ENCODE results near the gene CD6.

DNA sequence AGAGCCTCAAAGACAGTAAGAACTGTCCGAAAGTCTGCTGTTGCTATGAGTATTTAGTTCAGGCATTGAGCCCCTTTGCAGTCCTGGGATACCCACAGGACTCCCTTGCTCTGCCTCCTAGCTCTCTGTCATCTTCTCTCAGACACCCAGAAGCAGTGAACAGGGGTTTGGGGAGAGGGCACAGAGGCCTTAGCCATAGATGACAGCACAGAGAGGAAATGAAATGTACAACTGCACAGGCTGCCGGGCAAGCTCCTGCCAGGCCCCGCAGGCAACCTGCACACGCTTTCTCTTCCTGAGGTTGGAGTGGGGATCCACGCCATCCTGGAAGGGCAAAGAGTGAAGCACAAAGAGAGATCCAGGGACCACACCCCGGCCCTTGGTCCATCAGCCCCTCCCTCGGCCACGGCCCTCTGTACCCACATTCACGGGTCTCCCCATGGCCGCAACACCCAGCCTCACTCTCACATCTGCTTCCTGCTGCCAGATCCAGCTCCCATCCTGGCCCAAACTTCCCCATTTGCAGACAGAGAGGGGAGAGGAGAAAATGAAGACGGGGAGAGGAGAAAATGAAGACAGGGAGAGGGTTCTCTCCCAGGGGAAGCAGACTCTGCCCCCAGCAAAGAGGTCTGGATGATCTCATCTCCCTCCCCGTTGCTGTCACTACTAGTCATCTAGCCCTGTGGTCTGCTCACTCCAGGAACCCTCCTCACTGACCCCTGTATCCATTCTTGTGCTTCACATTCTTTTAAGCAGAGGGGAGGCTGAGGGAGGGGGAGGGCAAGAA, 40.7 kb downstream of the CD6 start:
- TF ChIP-seq CTCF (IDR thresholded peaks at IDR 0.05) (no peak), POLR2A (IDR thresholded peaks at IDR 0.05) (no peak)
